IMR-90 (cell line): Measurements from ENCODE around the gene GH1. TPM values are rescaled to one million over a fixed set of nuclear protein-coding genes. Genes with fewer than 3 reads are reported as not detected.

Experiments used
- ATAC-seq: fragments of 200-7000 bp; cut with Tn5 transposase; 2 replicates; pipeline ENCODE4 v1.9.1; 2020; ENCODE audit warnings: low read depth, mild to moderate bottlenecking, moderate library complexity
- BruUV-seq: library from RNA; stranded (reverse); fragments of 400-500 nt; replicated peaks from 2 replicates; lab custom pipeline; 2021; lab: Mats Ljungman, UMichigan
- CTCF ChIA-PET: fragments of 300-600 bp; formaldehyde crosslinking; extraction: SDS; loops from one replicate; lab custom pipeline; 2021; ENCODE audit warnings: antibody characterized with exemption; lab: Yijun Ruan, JAX
- POLR2A ChIA-PET: fragments of 300-600 bp; sonication (Branson Sonifier 250); formaldehyde crosslinking; loops from one replicate; lab custom pipeline; 2022; ENCODE audit warnings: antibody characterized with exemption; ENCODE audit not compliant: unreplicated experiment; lab: Charles Lee
- DNase-seq: peaks from one replicate; pipeline ENCODE4 v3.0.0; 2013
- H2AFZ ChIP-seq: replicated peaks from 2 replicates; pipeline ENCODE3; 2013; ENCODE audit warnings: low read length, mild to moderate bottlenecking; ENCODE audit not compliant: poor library complexity
- H2AK5ac ChIP-seq: 2 replicates; pipeline ENCODE4 v1.6.1; 2013; ENCODE audit warnings: low read depth, low read length, inconsistent platforms
- H2AK9ac ChIP-seq: replicated peaks from 2 replicates; pipeline ENCODE3; 2013; ENCODE audit warnings: mild to moderate bottlenecking, low read depth, low read length, moderate library complexity; ENCODE audit not compliant: poor library complexity
- H2BK120ac ChIP-seq: 2 replicates; pipeline ENCODE4 v1.6.1; 2013; ENCODE audit warnings: low read depth, low read length, inconsistent platforms
- H2BK15ac ChIP-seq: 3 replicates; pipeline ENCODE4 v1.6.1; 2013; ENCODE audit warnings: low read depth, low read length, inconsistent platforms
- H2BK20ac ChIP-seq: 2 replicates; pipeline ENCODE4 v1.6.1; 2013; ENCODE audit warnings: low read depth, mild to moderate bottlenecking, inconsistent platforms, low read length, moderate library complexity
- H2BK5ac ChIP-seq: 2 replicates; pipeline ENCODE4 v1.6.1; 2013; ENCODE audit warnings: mild to moderate bottlenecking, low read depth, low read length, inconsistent platforms; ENCODE audit not compliant: poor library complexity, severe bottlenecking
- H3K14ac ChIP-seq: replicated peaks from 2 replicates; pipeline ENCODE4 v1.6.1; 2013; ENCODE audit warnings: low read depth, low read length, inconsistent platforms
- H3K18ac ChIP-seq: 2 replicates; pipeline ENCODE4 v1.6.1; 2013; ENCODE audit warnings: low read depth, low read length, control low read depth
- H3K23ac ChIP-seq: 2 replicates; pipeline ENCODE4 v1.6.1; 2013; ENCODE audit warnings: low read depth, low read length, inconsistent platforms
- H3K27ac ChIP-seq: 2 replicates; pipeline ENCODE4 v1.5.1; 2013; ENCODE audit warnings: mild to moderate bottlenecking, control low read depth, low read length; ENCODE audit not compliant: insufficient read depth
- H3K27me3 ChIP-seq: 2 replicates; pipeline ENCODE4 v1.6.1; 2013; ENCODE audit warnings: low read length; ENCODE audit not compliant: control insufficient read depth, insufficient read depth
- H3K36me3 ChIP-seq: 2 replicates; pipeline ENCODE4 v1.6.1; 2013; ENCODE audit warnings: low read length, mixed read lengths; ENCODE audit not compliant: control insufficient read depth, insufficient read depth
- H3K4ac ChIP-seq: 2 replicates; pipeline ENCODE4 v1.6.1; 2013; ENCODE audit warnings: low read depth, low read length, inconsistent platforms
- H3K4me1 ChIP-seq: 2 replicates; pipeline ENCODE4 v1.6.1; 2013; ENCODE audit warnings: low read length, mixed read lengths; ENCODE audit not compliant: control insufficient read depth, insufficient read depth
- H3K4me2 ChIP-seq: 2 replicates; pipeline ENCODE4 v1.6.1; 2013; ENCODE audit warnings: low read depth, mild to moderate bottlenecking, control low read depth, low read length, moderate library complexity
- H3K4me3 ChIP-seq: 2 replicates; pipeline ENCODE4 v1.5.1; 2013; ENCODE audit warnings: low read depth, mild to moderate bottlenecking, control low read depth, low read length, moderate library complexity; ENCODE audit not compliant: insufficient read depth
- H3K56ac ChIP-seq: 2 replicates; pipeline ENCODE4 v1.6.1; 2013; ENCODE audit warnings: low read length, inconsistent platforms; ENCODE audit not compliant: insufficient read depth; ENCODE audit errors: extremely low read depth
- H3K79me1 ChIP-seq, 2 experiments: 2 replicates each; pipeline ENCODE4 v1.6.1; 2013; ENCODE audit warnings: low read length in 2 of 2, inconsistent platforms in 1 of 2, low read depth in 1 of 2
- H3K9ac ChIP-seq: 2 replicates; pipeline ENCODE4 v1.6.1; 2013; ENCODE audit warnings: low read depth, low read length, control low read depth
- H3K9me1 ChIP-seq: 2 replicates; pipeline ENCODE4 v1.6.1; 2013; ENCODE audit warnings: low read length, inconsistent platforms; ENCODE audit not compliant: insufficient read depth
- H3K9me3 ChIP-seq: 2 replicates; pipeline ENCODE4 v1.6.1; 2013; ENCODE audit warnings: low read length; ENCODE audit not compliant: control insufficient read depth, insufficient read depth
- H4K20me1 ChIP-seq: 2 replicates; pipeline ENCODE4 v1.6.1; 2013; ENCODE audit warnings: low read length, inconsistent platforms; ENCODE audit not compliant: insufficient read depth
- H4K5ac ChIP-seq: 2 replicates; pipeline ENCODE4 v1.6.1; 2013; ENCODE audit warnings: mild to moderate bottlenecking, low read depth, low read length, control low read depth
- H4K8ac ChIP-seq, 2 experiments: 2 replicates each; pipeline ENCODE4 v1.6.1; 2013; ENCODE audit warnings: low read depth in 2 of 2, low read length in 2 of 2, control low read depth in 1 of 2, inconsistent platforms in 1 of 2
- H4K91ac ChIP-seq: 2 replicates; pipeline ENCODE4 v1.6.1; 2013; ENCODE audit warnings: low read depth, low read length, inconsistent platforms; ENCODE audit not compliant: insufficient read depth
- CEBPB ChIP-seq: IDR thresholded peaks from 2 replicates; pipeline ENCODE4 v1.6.1; 2012; ENCODE audit warnings: low read depth, low read length, improper control_type of control experiment
- CHD1 ChIP-seq: IDR thresholded peaks from 2 replicates; pipeline ENCODE4 v1.6.1; 2012; ENCODE audit warnings: low read depth, low read length, improper control_type of control experiment
- MAFK ChIP-seq: IDR thresholded peaks from 2 replicates; pipeline ENCODE4 v1.6.1; 2012; ENCODE audit warnings: low read depth, low read length, improper control_type of control experiment
- MAZ ChIP-seq: IDR thresholded peaks from 2 replicates; pipeline ENCODE4 v1.6.1; 2012; ENCODE audit warnings: low read depth, mild to moderate bottlenecking, low read length, improper control_type of control experiment, moderate library complexity, borderline replicate concordance
- MXI1 ChIP-seq: IDR thresholded peaks from 2 replicates; pipeline ENCODE4 v1.6.1; 2012; ENCODE audit warnings: low read depth, mild to moderate bottlenecking, low read length, moderate library complexity, borderline replicate concordance
- NFE2L2 ChIP-seq: fragments of 150-350 bp; IDR thresholded peaks from 2 replicates; pipeline ENCODE4 v1.6.1; 2016; ENCODE audit warnings: low read depth, mild to moderate bottlenecking, low read length
- POLR2A ChIP-seq: IDR thresholded peaks from 2 replicates; pipeline ENCODE4 v1.6.1; 2012; ENCODE audit warnings: mild to moderate bottlenecking, low read depth, low read length
- RAD21 ChIP-seq: IDR thresholded peaks from 2 replicates; pipeline ENCODE4 v1.6.1; 2012; ENCODE audit warnings: low read length, improper control_type of control experiment
- RCOR1 ChIP-seq: IDR thresholded peaks from 2 replicates; pipeline ENCODE4 v1.6.1; 2012; ENCODE audit warnings: mild to moderate bottlenecking, low read length, improper control_type of control experiment; ENCODE audit not compliant: insufficient replicate concordance
- SMC3 ChIP-seq: fragments of 150-350 bp; IDR thresholded peaks from 2 replicates; pipeline ENCODE4 v1.6.1; 2016; ENCODE audit warnings: low read depth, mild to moderate bottlenecking, antibody characterized with exemption, low read length, moderate library complexity
- USF2 ChIP-seq: fragments of 150-350 bp; IDR thresholded peaks from 2 replicates; pipeline ENCODE4 v1.6.1; 2017; ENCODE audit warnings: mild to moderate bottlenecking, antibody characterized with exemption, low read length, low read depth
- WGBS, 2 experiments: methylation state at CpG; one replicate each; pipeline versions ENCODE4 v1.1.5 to v1.1.7; 2013; ENCODE audit warnings: missing lambda C conversion rate in 2 of 2; ENCODE audit not compliant: insufficient read length in 1 of 2; ENCODE audit errors: extremely low coverage in 2 of 2; 5-methylcytosine and 5-hydroxymethylcytosine counted together
- dilution Hi-C: fragments of 300-500 bp; cut with HindIII; formaldehyde crosslinking; loops from one replicate; pipeline ENCODE4 v1.14.3; 2018; ENCODE audit warnings: low sequenced_read_pairs; ENCODE audit not compliant: unreplicated experiment
- in situ Hi-C: fragments of 300-500 bp; cut with MboI; formaldehyde crosslinking; loops from 3 replicates; pipeline ENCODE4 v1.14.3; 2019; ENCODE audit warnings: low sequenced_read_pairs, inconsistent platforms, mixed read lengths
- intact Hi-C: fragments of 100-400 bp; cut with micrococcal nuclease; formaldehyde crosslinking; loops from 2 replicates; pipeline ENCODE4 v1.10.0; 2022
- polyA plus RNA-seq, 3 experiments: library from polyadenylated mRNA; depleted of rRNA; stranded (reverse); fragments of >200 nt; gene quantifications; 2 replicates each; pipeline ENCODE4 v1.2.3, GENCODE V29; 2012; ENCODE audit warnings: low replicate concordance in 1 of 3
- total RNA-seq: library from RNA; depleted of rRNA; stranded (reverse); fragments of >200 nt; gene quantifications from 2 replicates; pipeline ENCODE4 v1.2.3, GENCODE V29; 2012

The GH1 gene
- total and polyA plus RNA-seq, 2 of the 4 experiments (the other 2 are of a cell fraction), result not detected

DNA sequence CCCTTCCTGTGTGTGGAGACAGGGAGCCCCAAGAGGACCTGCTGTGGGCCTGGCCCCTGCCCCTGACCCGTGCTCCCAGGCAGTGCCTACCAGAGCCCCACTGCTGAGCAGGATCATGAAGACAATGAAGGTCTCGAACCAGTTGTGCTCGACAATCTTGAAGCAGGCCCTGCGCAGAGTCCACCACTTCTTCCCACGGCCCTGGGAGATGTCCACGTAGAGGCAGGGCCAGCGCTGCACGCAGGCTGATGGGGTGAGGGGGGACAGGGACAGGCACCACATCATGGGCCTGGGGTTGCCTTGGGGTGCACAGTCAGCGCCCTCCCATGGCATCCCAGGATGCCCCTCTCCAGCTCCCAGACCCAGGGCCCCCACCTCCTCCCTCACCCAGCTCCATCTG is 29.9 kb upstream of the GH1 start:
- Histone ChIP-seq H4K8ac (no peak overlapping the region), H3K4ac (no peak overlapping the region), H3K14ac (no peak overlapping the region), H3K36me3 (no peaks in the 10 kb centered on the region), H4K20me1 (no peaks in the 10 kb centered on the region), H3K56ac (no peak overlapping the region), H3K9ac (no peak overlapping the region), H2AFZ (no peak overlapping the region), H3K9me1 (no peaks in the 10 kb centered on the region), H4K91ac (no peak overlapping the region), H2AK5ac (no peak overlapping the region), H4K5ac (no peak overlapping the region), H3K18ac (no peak overlapping the region), H3K27ac (no peak overlapping the region), H3K4me1 (no peaks in the 10 kb centered on the region), H2BK15ac (no peak overlapping the region), H3K23ac (no peak overlapping the region), H3K4me2 (no peak overlapping the region), H2AK9ac (no peak overlapping the region), H2BK5ac (no peak overlapping the region), H3K79me1 (no peaks in the 10 kb centered on the region), H2BK20ac (no peak overlapping the region), H3K9me3 (no peaks in the 10 kb centered on the region), H2BK120ac (no peak overlapping the region), H3K27me3 (peaks cover 22% of the 10 kb centered on the region), H3K4me3 (no peak overlapping the region)
- BruUV-seq, result no TSS peak
- ChIA-PET POLR2A (no interaction called here), CTCF (no interaction called here)
- dilution Hi-C loops (no loop called here), in situ Hi-C loops (no loop called here), intact Hi-C loops (no loop called here)
- no peak for ATAC-seq
- no peak for DNase-seq
- TF ChIP-seq CEBPB (no peak), MAFK (no peak), USF2 (no peak), MXI1 (no peak), SMC3 (no peak), MAZ (no peak), RAD21 (no peak), CHD1 (no peak), RCOR1 (no peak), NFE2L2 (no peak), POLR2A (no peak)
- WGBS, 2 experiments, result 82% methylated on average over 6 of the region's 9 CpGs; no CpG with 5 or more reads in 1 of the 2 experiments
